A549 (cell line): ENCODE results near the gene MIA2. TPM values are rescaled to one million over a fixed set of nuclear protein-coding genes. Genes with fewer than 3 reads are reported as not detected.
"Not testable (repeated sequence)": the region's sequence is repeated elsewhere in the genome, so short reads cannot be mapped to it uniquely, and the experiment has no call there.

Source experiments
- ATAC-seq, 2 experiments: fragments of 200-7000 bp in 1 of 2; fragments of >200 bp in 1 of 2; cut with Nextera tagmentation in 1 of 2; cut with Tn5 transposase in 1 of 2; 3 replicates each; pipeline versions ENCODE4 v1.8.0 to v1.9.1; 2018 to 2020; ENCODE audit warnings: mild to moderate bottlenecking in 1 of 2, moderate library complexity in 1 of 2
- CTCF ChIA-PET: fragments of 300-600 bp; sonication (Branson Sonifier 250); formaldehyde crosslinking; extraction: SDS; loops from one replicate; lab custom pipeline; 2021; ENCODE audit warnings: antibody characterized with exemption, inconsistent platforms; lab: Yijun Ruan, JAX
- POLR2A ChIA-PET: fragments of 350-600 bp; formaldehyde crosslinking; extraction: SDS; loops from one replicate; lab custom pipeline; 2021; ENCODE audit warnings: antibody characterized with exemption, inconsistent platforms; lab: Yijun Ruan, JAX
- DNase-seq, 2 experiments: peaks; one replicate each; pipeline versions ENCODE4 v3.0.0 to v3.0.0-alpha.2; 2011 to 2016; ENCODE audit warnings: low read depth in 1 of 2, low spot score in 1 of 2
- FAIRE-seq: peaks from 2 replicates; lab custom pipeline; 2011; peaks lifted over from hg19 to GRCh38; lab: Jason Lieb, UNC
- H3K27ac ChIP-seq, 2 experiments: fragments of >200 bp; sonication (Bioruptor Twin); formaldehyde crosslinking; 3 replicates each; pipeline ENCODE4 v1.5.1; 2016 to 2017
- H3K4me1 ChIP-seq: fragments of >200 bp; sonication (Bioruptor Twin); formaldehyde crosslinking; 3 replicates; pipeline ENCODE4 v1.6.1; 2016
- H3K4me2 ChIP-seq: fragments of >200 bp; sonication (Bioruptor Twin); formaldehyde crosslinking; 3 replicates; pipeline ENCODE4 v1.6.1; 2016
- H3K4me3 ChIP-seq: fragments of >200 bp; sonication (Bioruptor Twin); formaldehyde crosslinking; 3 replicates; pipeline ENCODE4 v1.5.1; 2016
- H3K9me3 ChIP-seq: fragments of >200 bp; sonication (Bioruptor Twin); formaldehyde crosslinking; 3 replicates; pipeline ENCODE4 v1.6.1; 2016
- CBX8 ChIP-seq: fragments of 200-600 bp; sonication (generic); IDR thresholded peaks from 2 replicates; pipeline ENCODE4 v1.6.1; 2016
- CEBPB ChIP-seq, 2 experiments: fragments of >200 bp in 1 of 2; sonication (Bioruptor Twin) in 1 of 2; formaldehyde crosslinking in 1 of 2; IDR thresholded peaks; 2 replicates each; pipeline ENCODE4 v1.6.1; 2012 to 2016
- CHD2 ChIP-seq: fragments of 150-350 bp; IDR thresholded peaks from 2 replicates; pipeline ENCODE4 v1.6.1; 2014; ENCODE audit warnings: low read length; ENCODE audit not compliant: partially characterized antibody
- CHD4 ChIP-seq: fragments of 200-600 bp; sonication (generic); IDR thresholded peaks from 2 replicates; pipeline ENCODE4 v1.6.1; 2016; ENCODE audit warnings: antibody characterized with exemption, mild to moderate bottlenecking, borderline replicate concordance
- EP300 ChIP-seq, 2 experiments: fragments of >200 bp; sonication (Bioruptor Twin); formaldehyde crosslinking; IDR thresholded peaks; 2 replicates in 1 of 2; 3 replicates in 1 of 2; pipeline ENCODE4 v1.6.1; 2016 to 2017
- ESRRA ChIP-seq: fragments of 150-350 bp; IDR thresholded peaks from 2 replicates; pipeline ENCODE4 v1.6.1; 2014; ENCODE audit warnings: mild to moderate bottlenecking, low read length, borderline replicate concordance
- GATA3 ChIP-seq: IDR thresholded peaks from 2 replicates; pipeline ENCODE4 v1.6.1; 2012; ENCODE audit warnings: borderline replicate concordance
- HOXB13 ChIP-seq: fragments of 250-450 bp; sonication (Bioruptor Pico); IDR thresholded peaks from 2 replicates; pipeline ENCODE4 v1.5.0; 2020; ENCODE audit warnings: low read depth, mild to moderate bottlenecking, moderate library complexity
- HOXB5 ChIP-seq: fragments of 250-450 bp; sonication (Bioruptor Pico); IDR thresholded peaks from 2 replicates; pipeline ENCODE4 v1.5.0; 2020; ENCODE audit warnings: mild to moderate bottlenecking, moderate library complexity
- JUN ChIP-seq, 2 experiments: fragments of >200 bp; sonication (Bioruptor Twin); formaldehyde crosslinking; IDR thresholded peaks; 2 replicates in 1 of 2; 3 replicates in 1 of 2; pipeline ENCODE4 v1.6.1; 2016 to 2017
- NFE2L2 ChIP-seq: fragments of 150-350 bp; conservative IDR thresholded peaks from 2 replicates; pipeline ENCODE4 v1.6.1; 2014; ENCODE audit warnings: low read length
- NPAS2 ChIP-seq: fragments of 250-450 bp; sonication (Bioruptor Pico); IDR thresholded peaks from 2 replicates; pipeline ENCODE4 v1.8.0; 2022; ENCODE audit warnings: mild to moderate bottlenecking, moderate library complexity, borderline replicate concordance
- NR3C1 ChIP-seq: fragments of >200 bp; sonication (Bioruptor Twin); formaldehyde crosslinking; IDR thresholded peaks from 3 replicates; pipeline ENCODE4 v1.6.1; 2017
- RAD21 ChIP-seq, 2 experiments: fragments of >200 bp in 1 of 2; sonication (Bioruptor Twin) in 1 of 2; formaldehyde crosslinking in 1 of 2; IDR thresholded peaks in 1 of 2; conservative IDR thresholded peaks in 1 of 2; 2 replicates in 1 of 2; 3 replicates in 1 of 2; pipeline ENCODE4 v1.6.1; 2012 to 2018; ENCODE audit warnings: inconsistent platforms in 1 of 2
- RNF2 ChIP-seq: fragments of 200-600 bp; sonication (generic); IDR thresholded peaks from 2 replicates; pipeline ENCODE4 v1.6.1; 2016; ENCODE audit warnings: low read depth, mild to moderate bottlenecking, antibody characterized with exemption, moderate library complexity, borderline replicate concordance
- ZC3H11A ChIP-seq: fragments of 450-650 bp; IDR thresholded peaks from 2 replicates; pipeline ENCODE4 v1.6.1; 2014; ENCODE audit warnings: antibody characterized with exemption, mild to moderate bottlenecking
- ZFP36 ChIP-seq: fragments of 450-650 bp; IDR thresholded peaks from 2 replicates; pipeline ENCODE4 v1.6.1; 2014; ENCODE audit warnings: borderline replicate concordance; ENCODE audit not compliant: partially characterized antibody
- ZNF302 ChIP-seq: fragments of 250-450 bp; sonication (Bioruptor Pico); IDR thresholded peaks from 2 replicates; pipeline ENCODE4 v1.9.0; 2021; ENCODE audit warnings: inconsistent platforms, mild to moderate bottlenecking, moderate library complexity
- WGBS: methylation state at CpG from one replicate; pipeline ENCODE4 v1.1.6; 2017; ENCODE audit errors: missing lambda C conversion rate; 5-methylcytosine and 5-hydroxymethylcytosine counted together
- polyA plus RNA-seq, 4 experiments: library from polyadenylated mRNA; depleted of rRNA in 3 of 4; stranded (reverse); fragments of >200 nt; fragmentation: RNase III in 1 of 4; extraction: RNeasy Plus Mini Kit Qiagen cat#74134 plus additional on column Dnase treatment in 1 of 4; gene quantifications; 2 replicates in 3 of 4; 3 replicates in 1 of 4; pipeline ENCODE4 v1.2.3, GENCODE V29; 2011 to 2017
- TF ChIP-seq, protein P1 (sequence below): fragments of 150-350 bp; IDR thresholded peaks from 2 replicates; pipeline ENCODE4 v1.6.1; 2014; ENCODE audit warnings: low read depth, mild to moderate bottlenecking, low read length
- TF ChIP-seq, protein P2 (sequence below): fragments of >200 bp; sonication (Bioruptor Twin); formaldehyde crosslinking; IDR thresholded peaks from 2 replicates; pipeline ENCODE4 v1.6.1; 2016
- TF ChIP-seq, protein P3 (sequence below): fragments of >200 bp; sonication (Bioruptor Twin); formaldehyde crosslinking; IDR thresholded peaks from 3 replicates; pipeline ENCODE4 v1.6.1; 2016

The MIA2 gene
- polyA plus RNA-seq, 2 of the 4 experiments (the other 2 are of a cell fraction) = 25.4 to 73.9 TPM

DNA sequence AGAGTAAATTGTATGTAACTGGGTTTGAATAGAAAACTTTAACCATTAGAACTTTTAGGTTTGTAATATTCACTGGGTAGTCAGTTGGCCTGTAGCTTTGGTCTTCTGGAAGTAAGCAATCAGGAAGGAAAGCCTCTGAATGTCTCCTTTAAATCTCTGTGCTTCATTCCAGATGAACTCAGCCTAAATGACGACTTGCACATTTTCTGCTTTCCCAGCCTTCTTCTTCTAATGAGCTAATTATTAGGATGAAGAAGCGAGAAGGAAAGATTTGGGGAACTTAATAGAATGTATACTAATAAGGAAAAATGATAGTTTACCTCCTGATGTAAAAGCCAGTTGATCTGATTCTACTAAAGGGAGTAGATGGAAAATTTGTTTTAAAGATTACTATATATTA lies 90.4 kb downstream of the MIA2 start (continued):
- TF ChIP-seq, protein P1, sequence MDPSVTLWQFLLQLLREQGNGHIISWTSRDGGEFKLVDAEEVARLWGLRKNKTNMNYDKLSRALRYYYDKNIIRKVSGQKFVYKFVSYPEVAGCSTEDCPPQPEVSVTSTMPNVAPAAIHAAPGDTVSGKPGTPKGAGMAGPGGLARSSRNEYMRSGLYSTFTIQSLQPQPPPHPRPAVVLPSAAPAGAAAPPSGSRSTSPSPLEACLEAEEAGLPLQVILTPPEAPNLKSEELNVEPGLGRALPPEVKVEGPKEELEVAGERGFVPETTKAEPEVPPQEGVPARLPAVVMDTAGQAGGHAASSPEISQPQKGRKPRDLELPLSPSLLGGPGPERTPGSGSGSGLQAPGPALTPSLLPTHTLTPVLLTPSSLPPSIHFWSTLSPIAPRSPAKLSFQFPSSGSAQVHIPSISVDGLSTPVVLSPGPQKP = no peak

DNA sequence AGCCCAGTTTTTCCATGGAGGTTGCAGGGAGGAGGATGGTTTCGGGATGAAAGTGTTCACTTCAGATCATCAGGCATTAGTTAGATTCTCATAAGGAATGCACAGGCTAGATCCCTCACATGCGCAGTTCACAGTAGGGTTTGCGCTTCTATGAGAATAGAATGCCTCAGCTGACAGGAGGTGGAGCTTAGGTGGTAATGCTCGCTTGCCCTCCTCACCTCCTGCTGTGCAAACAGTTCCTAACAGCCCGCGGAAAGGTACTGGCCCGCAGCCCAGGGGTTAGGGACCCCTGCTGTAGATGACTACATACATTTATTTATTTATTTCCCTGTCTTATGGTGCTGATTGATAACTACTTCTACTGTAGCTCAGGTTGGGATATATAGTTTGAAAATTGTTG lies 105.3 kb downstream of the MIA2 start:
- DNase-seq = no peak
- WGBS = 76% methylated on average over 7 of the region's 7 CpGs
- H3K4me3 ChIP-seq = no peak overlapping the region
- no peaks in the 10 kb centered on the region for H3K9me3 ChIP-seq
- H3K27ac ChIP-seq = no peak overlapping the region
- ATAC-seq = no peak; a peak in 1 of 6 replicates
- ChIA-PET POLR2A (no interaction called here), CTCF (interaction anchor here (1.3 kb wide), 1 partner anchor 14 kb away, joined by 3 read pairs; no protein-coding TSS in a partner anchor)
- H3K4me2 ChIP-seq = no peak overlapping the region
- H3K4me1 ChIP-seq = 0 out of 3 replicates have a peak, but pooled peaks cover 3% of the 10 kb centered on the region
- no peak for FAIRE-seq
- TF ChIP-seq, protein P2, sequence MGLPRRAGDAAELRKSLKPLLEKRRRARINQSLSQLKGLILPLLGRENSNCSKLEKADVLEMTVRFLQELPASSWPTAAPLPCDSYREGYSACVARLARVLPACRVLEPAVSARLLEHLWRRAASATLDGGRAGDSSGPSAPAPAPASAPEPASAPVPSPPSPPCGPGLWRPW = no peak
- no peak for TF ChIP-seq NPAS2 (CRISPR knock-in tag)
- no peak for TF ChIP-seq NFE2L2
- no peak for TF ChIP-seq CHD2
- TF ChIP-seq RAD21 (conservative IDR thresholded peaks at IDR 0.05 in 1 of 2, IDR thresholded peaks at IDR 0.05 in 1 of 2) = no peak
- no peak for TF ChIP-seq GATA3
- no peak for TF ChIP-seq ZC3H11A
- no peak for TF ChIP-seq ESRRA
- TF ChIP-seq HOXB13 = no peak
- TF ChIP-seq HOXB5 = no peak
- TF ChIP-seq CEBPB (IDR thresholded peaks at IDR 0.05) = no peak
- TF ChIP-seq CHD4 = no peak
- no peak for TF ChIP-seq EP300 (IDR thresholded peaks at IDR 0.05)
- no peak for TF ChIP-seq ZFP36
- no peak for TF ChIP-seq JUN (IDR thresholded peaks at IDR 0.05)

DNA sequence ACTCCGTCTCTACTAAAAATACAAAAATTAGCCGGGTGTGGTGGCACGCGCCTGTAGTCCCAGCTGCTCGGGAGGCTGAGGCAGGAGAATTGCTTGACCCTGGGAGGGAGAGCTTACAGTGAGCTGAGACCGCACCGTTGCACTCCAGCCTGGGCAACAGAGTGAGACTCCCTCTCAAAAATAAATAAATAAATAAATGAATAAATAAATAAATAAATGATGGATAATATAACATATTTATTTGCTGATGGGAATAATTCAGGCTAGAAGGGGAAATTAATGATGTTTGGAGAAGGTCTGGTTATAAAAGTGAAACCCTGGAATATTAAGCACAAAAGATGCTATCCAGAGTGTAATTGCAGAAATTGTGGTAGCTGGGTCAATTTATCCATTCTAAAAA lies 107.4 kb downstream of the MIA2 start:
- DNase-seq, H3K4me1 ChIP-seq, H3K4me3 ChIP-seq, ATAC-seq, H3K27ac ChIP-seq, FAIRE-seq, H3K4me2 ChIP-seq, POLR2A ChIA-PET, CTCF ChIA-PET, H3K9me3 ChIP-seq: not testable (repeated sequence)
- TF ChIP-seq ZC3H11A = peak; percentile 86
- 99% methylated on average over 7 of the region's 7 CpGs for WGBS

DNA sequence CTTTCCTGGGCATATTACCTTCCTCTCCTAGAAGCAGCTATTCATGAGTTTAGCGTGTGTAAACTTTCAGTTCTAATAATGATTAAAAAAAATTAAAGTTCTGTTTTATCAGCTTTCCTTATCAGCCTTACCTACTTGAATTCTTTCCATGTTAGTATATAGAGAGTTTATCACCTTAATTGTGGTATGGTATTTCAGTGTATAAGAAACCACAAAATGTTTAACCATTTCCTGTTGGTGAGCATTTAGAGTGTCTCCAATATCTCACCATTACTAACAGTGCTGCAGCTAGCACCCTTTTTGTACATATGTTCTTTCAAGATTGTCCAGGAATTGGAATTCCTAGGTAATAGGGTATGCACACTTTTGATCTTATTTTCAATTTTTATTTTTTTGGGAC lies 109.1 kb downstream of the MIA2 start:
- Histone ChIP-seq H3K4me2 (no peak overlapping the region), H3K9me3 (no peaks in the 10 kb centered on the region), H3K27ac (no peak overlapping the region), H3K4me3 (no peak overlapping the region), H3K4me1 (0 out of 3 replicates have a peak, but pooled peaks cover 3% of the 10 kb centered on the region)
- CTCF ChIA-PET = no interaction called here
- TF ChIP-seq, protein P3, sequence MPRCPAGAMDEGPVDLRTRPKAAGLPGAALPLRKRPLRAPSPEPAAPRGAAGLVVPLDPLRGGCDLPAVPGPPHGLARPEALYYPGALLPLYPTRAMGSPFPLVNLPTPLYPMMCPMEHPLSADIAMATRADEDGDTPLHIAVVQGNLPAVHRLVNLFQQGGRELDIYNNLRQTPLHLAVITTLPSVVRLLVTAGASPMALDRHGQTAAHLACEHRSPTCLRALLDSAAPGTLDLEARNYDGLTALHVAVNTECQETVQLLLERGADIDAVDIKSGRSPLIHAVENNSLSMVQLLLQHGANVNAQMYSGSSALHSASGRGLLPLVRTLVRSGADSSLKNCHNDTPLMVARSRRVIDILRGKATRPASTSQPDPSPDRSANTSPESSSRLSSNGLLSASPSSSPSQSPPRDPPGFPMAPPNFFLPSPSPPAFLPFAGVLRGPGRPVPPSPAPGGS = no peak
- TF ChIP-seq CBX8 (no peak), NR3C1 (no peak), RNF2 (no peak), ZNF302 (no peak)
- TF ChIP-seq, protein P2 = no peak
- 57% methylated on average over 1 of the region's 1 CpG for WGBS
- no peak for FAIRE-seq
- no peak for ATAC-seq
- POLR2A ChIA-PET = no interaction called here
- DNase-seq = no peak
